Astrocyte of the cerebellum (primary cell): Measurements from ENCODE around the gene TEN1.

ENCODE experiments used
- DNase-seq: peaks from one replicate; pipeline ENCODE4 v3.0.0-alpha.2; 2011; ENCODE audit warnings: low read depth
- H3K4me3 ChIP-seq: 2 replicates; pipeline ENCODE4 v1.5.1; 2011; ENCODE audit warnings: mild to moderate bottlenecking, low read depth, low read length, moderate library complexity
- CTCF ChIP-seq: IDR thresholded peaks from 2 replicates; pipeline ENCODE4 v1.5.1; 2012; ENCODE audit warnings: low read length, low read depth, moderate library complexity, mild to moderate bottlenecking; ENCODE audit errors: missing control alignments
- in situ Hi-C: cut with HindIII; loops from 2 replicates; pipeline ENCODE4 v1.10.0; 2017; ENCODE audit warnings: low sequenced_read_pairs

TEN1 gene

GRCh38 chr17:76024353-76024752 lies 45.3 kb downstream of the TEN1 start:
- TF ChIP-seq CTCF, result no peak
- in situ Hi-C loops, result no loop called here
- no peak overlapping the region for H3K4me3 ChIP-seq
- DNase-seq, result no peak

- DNase-seq, result no peak
- no peak overlapping the region for H3K4me3 ChIP-seq
- TF ChIP-seq CTCF, result no peak
- in situ Hi-C loops, result no loop called here
These were observed 46.3 kb downstream of the TEN1 start for GRCh38 chr17:76025294-76025693.

GRCh38 chr17:76026714-76027158 lies 47.7 kb downstream of the TEN1 start:
- no peak for DNase-seq
- TF ChIP-seq CTCF, result no peak
- in situ Hi-C loops, result no loop called here

GRCh38 chr17:76027159-76027839 lies 48.3 kb downstream of the TEN1 start, which contains the start of gene EVPL:
Gene EVPL (minus strand): TSS chr17:76027306. CDS start chr17:76027198, 108 bp downstream.
- no peak for DNase-seq
- in situ Hi-C loops, result no loop called here
- H3K4me3 ChIP-seq, result no peak within 1 kb of the TSS
- no peak for TF ChIP-seq CTCF

More at GRCh38 chr17:76026714-76027158, 47.7 kb downstream of the TEN1 start:
- no peak overlapping the region for H3K4me3 ChIP-seq

GRCh38 chr17:76032073-76032779 lies 53.2 kb downstream of the TEN1 start:
- H3K4me3 ChIP-seq, result no peak overlapping the region
- in situ Hi-C loops, result no loop called here
- DNase-seq, result no peak
- TF ChIP-seq CTCF, result no peak

GRCh38 chr17:76032780-76033108 lies 53.7 kb downstream of the TEN1 start:
- no peak for TF ChIP-seq CTCF
- no peak overlapping the region for H3K4me3 ChIP-seq
- no peak for DNase-seq
- in situ Hi-C loops, result no loop called here
